ENCODE results near the gene TCF7L1.

- TF ChIP-seq CTCF (IDR thresholded peaks at IDR 0.05 in 4 of 5, conservative IDR thresholded peaks at IDR 0.05 in 1 of 5) (no peak), POLR2A (IDR thresholded peaks at IDR 0.05) (no peak)
Measured at GRCh38 chr2:85130407-85130806, 2.8 kb upstream of the TCF7L1 start.
